Neural crest cell (in vitro differentiated cells): Measurements from ENCODE around the gene TCIRG1. TPM values are rescaled to one million over a fixed set of nuclear protein-coding genes. Genes with fewer than 3 reads are reported as not detected.
A peak's percentile ranks its signal among the peaks of the same experiment; 100 is the strongest.

ENCODE experiments used
- DNase-seq: peaks from one replicate; pipeline ENCODE4 v3.0.0; 2021; ENCODE audit warnings: low read depth, mixed read lengths, low spot score
- H3K27ac Mint-ChIP-seq: one replicate; pipeline ENCODE4 v1.8.0; 2021; ENCODE audit warnings: mild to moderate bottlenecking, mixed read lengths; ENCODE audit not compliant: unreplicated experiment
- H3K27me3 Mint-ChIP-seq: 2 replicates; pipeline ENCODE4 v1.8.0; 2021; ENCODE audit warnings: low read depth, mild to moderate bottlenecking, mixed read lengths
- H3K36me3 Mint-ChIP-seq: 2 replicates; pipeline ENCODE4 v1.8.0; 2021; ENCODE audit warnings: low read depth, mild to moderate bottlenecking, mixed read lengths
- H3K4me1 Mint-ChIP-seq: 2 replicates; pipeline ENCODE4 v1.8.0; 2021; ENCODE audit warnings: mixed read lengths
- H3K4me3 Mint-ChIP-seq: one replicate; pipeline ENCODE4 v1.8.0; 2021; ENCODE audit warnings: mild to moderate bottlenecking, mixed read lengths
- H3K9me3 Mint-ChIP-seq: 2 replicates; pipeline ENCODE4 v1.8.0; 2021; ENCODE audit warnings: mixed read lengths
- CTCF ChIP-seq: fragments of 200-600 bp; sonication (generic); conservative IDR thresholded peaks from 2 replicates; pipeline ENCODE4 v1.5.0; 2021; ENCODE audit warnings: antibody characterized with exemption, mild to moderate bottlenecking
- total RNA-seq: library from RNA; stranded (reverse); gene quantifications from 2 replicates; pipeline ENCODE4 v1.2.1, GENCODE V29; 2021

The TCIRG1 gene
- total RNA-seq, 1 donor from 2014 or later = 10.2 TPM

DNA sequence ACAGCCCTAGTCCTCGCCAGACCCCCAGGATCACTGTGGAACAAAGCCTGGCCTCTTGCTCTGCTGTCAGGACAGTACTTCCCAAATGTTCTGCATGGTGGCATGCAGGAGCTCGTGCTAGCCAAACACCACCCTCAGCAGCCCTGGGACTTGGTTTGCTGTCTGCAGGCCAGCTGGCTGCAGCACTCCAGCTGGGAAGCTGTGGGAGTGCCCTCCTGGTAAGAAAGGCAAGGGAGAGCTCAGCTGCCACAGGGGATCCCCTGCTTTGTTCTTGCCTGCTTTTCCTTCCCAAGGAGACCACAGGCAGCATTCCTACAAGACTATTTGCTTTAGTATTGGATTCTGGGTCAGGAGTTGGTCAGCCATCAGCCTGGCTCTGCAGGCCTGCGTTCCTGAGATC lies 27.9 kb downstream of the TCIRG1 start:
- DNase-seq = no peak
- Mint-ChIP-seq H3K36me3 (peaks cover 23% of the 10 kb centered on the region), H3K27ac (no peak overlapping the region), H3K4me3 (no peak overlapping the region), H3K27me3 (no peaks in the 10 kb centered on the region), H3K4me1 (no peaks in the 10 kb centered on the region), H3K9me3 (no peaks in the 10 kb centered on the region)
- no peak for TF ChIP-seq CTCF

GRCh38 chr11:68067991-68068390 lies 29.2 kb downstream of the TCIRG1 start:
- H3K36me3 Mint-ChIP-seq = peaks cover 20% of the 10 kb centered on the region
- no peaks in the 10 kb centered on the region for H3K27me3 Mint-ChIP-seq
- H3K4me1 Mint-ChIP-seq = no peaks in the 10 kb centered on the region
- DNase-seq = no peak
- TF ChIP-seq CTCF = no peak
- H3K9me3 Mint-ChIP-seq = no peaks in the 10 kb centered on the region
- H3K27ac Mint-ChIP-seq = no peak overlapping the region
- H3K4me3 Mint-ChIP-seq = no peak overlapping the region

DNA sequence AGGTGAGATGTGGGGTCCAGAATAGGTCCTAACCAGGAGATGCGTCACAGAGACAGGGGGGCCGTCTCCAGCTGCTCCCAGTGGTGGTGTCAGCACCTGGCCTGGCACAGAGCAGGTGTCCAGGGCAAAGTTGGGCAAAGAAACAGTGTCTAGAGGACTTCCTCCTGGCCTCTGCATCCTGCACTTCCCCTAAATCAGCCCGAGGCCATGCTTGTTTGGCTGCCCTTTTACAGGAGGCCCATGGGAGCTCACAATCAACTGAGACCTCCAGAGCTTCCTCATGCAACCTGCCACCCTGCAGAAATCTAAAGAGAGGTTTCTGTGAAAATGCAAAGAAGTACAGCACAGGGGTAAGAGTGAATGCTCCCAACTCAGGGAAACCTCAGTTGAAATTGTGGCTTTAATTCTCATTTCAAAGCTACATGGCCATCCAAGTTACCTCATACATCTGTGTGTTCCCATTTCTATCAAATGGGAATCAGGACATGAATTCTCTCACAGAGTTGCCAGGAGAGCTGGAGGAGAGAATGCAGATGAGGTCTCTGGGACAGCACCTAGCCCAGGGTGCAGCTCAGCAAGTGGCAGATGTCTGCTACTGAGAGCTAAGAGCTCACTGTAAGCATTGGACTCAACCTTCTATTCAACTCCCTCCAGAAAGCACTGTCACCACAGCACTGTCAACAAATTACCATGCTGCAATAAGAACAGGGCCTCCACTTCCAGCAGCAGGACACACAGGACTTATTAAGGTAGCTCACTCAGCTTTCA lies 32.6 kb downstream of the TCIRG1 start:
- TF ChIP-seq CTCF = no peak
- H3K27me3 Mint-ChIP-seq = no peaks in the 10 kb centered on the region
- no peak for DNase-seq
- no peak overlapping the region for H3K27ac Mint-ChIP-seq
- H3K4me3 Mint-ChIP-seq = no peak overlapping the region
- H3K9me3 Mint-ChIP-seq = no peaks in the 10 kb centered on the region
- H3K36me3 Mint-ChIP-seq = peaks cover 10% of the 10 kb centered on the region
- H3K4me1 Mint-ChIP-seq = no peaks in the 10 kb centered on the region

DNA sequence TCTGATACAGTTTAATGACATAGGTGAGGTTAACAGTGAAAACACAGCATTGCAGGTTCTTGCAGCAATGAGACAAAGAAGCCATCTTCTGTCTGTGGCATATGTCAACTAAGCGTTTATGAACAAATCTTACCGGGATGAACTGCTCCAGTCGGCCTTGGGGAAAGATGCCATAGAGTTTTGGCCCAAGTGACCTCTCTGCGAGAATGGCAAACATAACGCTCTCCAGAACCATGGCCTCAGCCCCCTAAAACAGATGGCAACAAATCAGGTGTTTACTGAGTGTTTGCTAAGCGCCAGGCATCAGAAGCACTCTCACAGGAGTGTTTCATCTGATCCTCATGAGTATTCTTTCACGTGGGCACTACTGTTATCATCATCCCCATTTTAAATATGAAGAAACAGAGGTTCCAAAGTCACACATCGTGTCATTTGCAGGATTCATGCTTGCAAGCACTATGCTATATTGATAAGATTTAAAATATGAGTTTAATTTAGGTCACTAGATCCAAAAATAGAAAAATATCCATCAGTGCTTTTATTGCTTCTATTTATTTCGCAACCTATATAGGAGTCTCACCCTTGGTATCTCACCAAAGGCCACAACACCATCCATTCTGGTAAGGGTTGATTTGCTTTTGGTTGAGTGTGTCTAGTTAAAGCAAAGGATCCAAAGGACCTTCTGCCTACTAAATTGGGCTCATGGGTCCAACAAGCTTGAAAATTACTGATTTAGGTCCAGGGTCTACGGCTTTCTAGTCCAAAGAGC lies 35.9 kb downstream of the TCIRG1 start:
- H3K27me3 Mint-ChIP-seq = no peaks in the 10 kb centered on the region
- TF ChIP-seq CTCF = no peak
- no peak for DNase-seq
- no peaks in the 10 kb centered on the region for H3K4me1 Mint-ChIP-seq
- H3K36me3 Mint-ChIP-seq = peaks cover 8% of the 10 kb centered on the region
- H3K4me3 Mint-ChIP-seq = no peak overlapping the region
- no peak overlapping the region for H3K27ac Mint-ChIP-seq
- no peaks in the 10 kb centered on the region for H3K9me3 Mint-ChIP-seq

DNA sequence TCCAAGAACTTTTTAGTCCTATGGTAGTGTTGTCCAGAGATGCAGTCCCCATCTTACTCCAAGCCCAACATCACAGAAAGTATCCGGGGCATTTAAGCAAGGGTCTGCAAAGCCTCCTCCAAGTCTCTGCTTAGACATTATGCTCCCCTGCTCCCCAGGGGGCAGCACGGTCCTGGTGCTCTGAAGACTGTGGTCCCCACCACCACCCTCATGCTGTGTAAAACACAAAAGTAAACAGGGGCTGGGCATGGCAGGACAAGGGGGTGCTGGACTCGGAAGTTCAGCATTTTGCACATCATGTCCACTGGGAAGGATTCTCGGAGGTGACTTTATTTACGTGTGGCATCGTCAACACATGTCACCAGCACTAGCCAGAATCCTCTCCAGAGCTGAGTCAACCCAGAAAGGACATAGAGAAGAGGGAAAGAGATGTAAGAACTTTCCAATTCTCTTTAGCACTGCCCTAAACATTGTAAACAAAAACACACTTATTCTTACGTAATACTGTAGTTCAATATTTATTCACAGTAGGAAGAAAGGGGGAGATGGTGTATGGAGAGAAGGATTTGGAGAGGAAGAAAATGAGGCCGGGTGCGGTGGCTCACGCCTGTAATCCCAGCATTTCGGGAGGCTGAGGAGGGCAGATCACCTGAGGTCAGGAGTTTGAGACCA lies 37.7 kb downstream of the TCIRG1 start:
- Mint-ChIP-seq H3K36me3 (peaks cover 7% of the 10 kb centered on the region), H3K9me3 (no peaks in the 10 kb centered on the region), H3K27ac (peak overlapping the region; percentile 58), H3K4me1 (no peaks in the 10 kb centered on the region), H3K27me3 (no peaks in the 10 kb centered on the region), H3K4me3 (no peak overlapping the region)
- no peak for TF ChIP-seq CTCF
- no peak for DNase-seq
